Ureter (tissue), 1 donor: ENCODE data around the gene FAM149B1. TPM values are rescaled to one million over a fixed set of nuclear protein-coding genes. Genes with fewer than 3 reads are reported as not detected.
"Not testable (repeated sequence)": the region's sequence is repeated elsewhere in the genome, so short reads cannot be mapped to it uniquely, and the experiment has no call there.

Source experiments
- DNase-seq: peaks from one replicate; pipeline ENCODE4 v3.0.0-alpha.2; 2020; ENCODE audit warnings: low spot score
- total RNA-seq: library from RNA; stranded (reverse); gene quantifications from one replicate; pipeline ENCODE4 v1.2.4, GENCODE V29; 2023
- donor health status: DM: yes; HTN: yes; CAD: no.

Gene FAM149B1
- 32.9 TPM for total RNA-seq

DNA sequence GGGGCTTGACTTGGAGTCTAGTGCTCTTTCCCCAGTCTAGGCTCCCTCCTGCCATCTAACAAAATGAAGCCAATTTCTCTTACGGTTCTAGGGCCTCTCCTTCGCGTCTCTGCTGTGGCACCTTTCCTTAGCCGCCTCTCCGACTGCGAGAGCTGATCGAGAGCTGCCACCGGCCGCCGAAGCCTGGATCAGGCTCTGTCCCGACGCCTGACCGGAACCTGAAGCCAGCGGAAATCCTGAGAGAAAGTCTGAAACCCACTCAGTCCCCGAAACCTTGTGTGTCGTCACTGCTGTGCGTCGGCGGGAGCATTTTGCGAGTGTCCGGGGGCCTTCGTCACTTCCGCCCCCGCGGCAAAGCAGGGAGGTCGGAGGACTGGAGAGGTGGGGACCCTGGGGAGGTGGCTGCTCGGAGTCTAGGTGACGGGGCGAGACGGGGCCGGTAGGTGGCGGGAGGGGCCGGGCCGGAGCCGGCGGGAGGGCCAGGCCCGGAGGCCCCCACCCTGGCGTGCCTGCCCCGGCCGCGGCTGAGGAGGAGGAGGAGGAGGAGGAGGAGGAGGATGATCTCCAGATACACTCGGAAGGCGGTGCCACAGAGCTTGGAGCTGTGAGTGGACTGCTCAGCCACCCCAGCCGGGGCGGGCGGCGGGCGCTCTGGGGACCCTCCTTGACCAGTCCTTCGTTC, at the start of gene FAM149B1, which contains the start of gene ECD:
FAM149B1 (plus strand) TSS at position 337 of the 682 bp plus-strand sequence; CDS start at position 558, 221 bp downstream.
ECD (minus strand) TSS at position 226 of the 682 bp plus-strand sequence. CDS start 4,071 bp downstream, outside the sequence.
- DNase-seq, result peak; percentile 95

DNA sequence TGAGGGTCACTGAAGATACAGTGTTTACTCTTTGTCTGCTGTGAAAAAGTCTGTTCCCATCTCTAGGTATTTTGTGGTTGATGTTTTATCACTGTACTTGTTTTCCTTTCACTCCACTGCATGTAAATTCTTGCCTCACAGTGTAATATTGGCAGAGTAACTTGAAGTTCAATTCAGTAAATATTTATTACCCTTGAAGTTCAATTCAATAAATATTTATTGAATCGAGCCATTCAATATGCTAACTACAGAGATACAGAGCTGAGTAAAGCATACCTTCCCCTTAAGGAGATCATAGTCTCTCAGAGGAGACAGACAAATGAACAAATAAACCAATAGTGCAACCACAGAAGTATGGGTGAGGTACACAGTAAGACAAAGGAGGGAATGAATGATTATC, 48.5 kb upstream of the FAM149B1 start:
- DNase-seq, result no peak

DNA sequence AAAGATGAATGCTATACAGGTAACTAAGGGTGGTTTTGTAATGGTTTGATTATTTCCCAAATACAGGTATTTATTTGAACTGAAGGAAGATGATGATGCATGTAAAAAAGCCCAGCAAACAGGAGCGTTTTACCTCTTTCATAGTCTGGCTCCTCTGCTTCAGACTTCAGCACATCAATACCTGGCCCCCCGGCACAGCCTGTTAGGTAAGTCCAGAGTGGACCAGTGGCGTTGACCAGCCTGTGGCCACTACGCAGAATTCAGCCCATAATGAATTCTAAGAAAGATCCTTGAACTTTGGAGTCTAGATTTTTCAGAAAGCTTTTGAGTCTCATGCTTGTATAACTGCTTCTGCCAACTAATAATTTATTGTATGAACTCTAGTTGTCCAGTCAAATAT, 48.0 kb upstream of the FAM149B1 start:
- no peak for DNase-seq

- no peak for DNase-seq
These were observed 41.6 kb upstream of the FAM149B1 start for GRCh38 chr10:73126343-73126742.

- no peak for DNase-seq
These were observed 36.6 kb upstream of the FAM149B1 start for GRCh38 chr10:73131301-73131700.

DNA sequence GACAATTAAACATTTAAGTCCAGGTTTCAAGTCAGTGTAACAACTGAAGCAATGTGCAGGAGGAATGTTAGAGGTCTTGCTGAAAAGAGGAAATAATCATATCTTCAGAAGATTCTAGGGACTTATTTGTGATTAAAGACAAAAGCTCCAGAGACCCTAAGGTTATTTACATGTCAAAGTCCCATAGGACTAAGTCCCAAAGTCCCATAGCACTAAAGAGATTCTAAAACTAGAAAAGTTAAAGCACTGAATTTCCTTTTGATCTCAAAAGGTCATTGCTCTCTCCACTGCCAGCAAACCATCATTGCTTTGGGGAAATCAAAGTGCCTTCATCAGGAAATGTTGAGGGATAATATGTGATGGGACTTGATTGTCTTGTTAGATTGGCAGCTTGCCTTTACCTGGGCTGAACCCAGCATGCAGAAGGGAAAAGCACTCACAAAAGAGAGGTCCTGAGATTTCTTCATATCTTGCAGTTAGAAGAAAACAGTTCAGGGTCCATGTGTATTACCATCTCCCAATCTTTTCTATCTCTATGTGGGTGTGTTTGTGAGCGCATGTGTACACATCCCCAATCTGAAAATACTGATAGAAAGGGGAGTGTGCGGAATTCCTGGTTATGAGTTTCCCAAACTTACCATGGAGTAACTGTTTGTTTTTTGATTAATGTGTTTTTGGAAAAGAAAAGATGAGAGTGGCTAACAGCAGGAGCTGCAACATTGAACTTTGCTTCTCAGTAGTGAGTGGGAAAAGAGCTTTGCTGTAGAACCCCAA, 35.8 kb upstream of the FAM149B1 start:
- DNase-seq, result no peak

DNA sequence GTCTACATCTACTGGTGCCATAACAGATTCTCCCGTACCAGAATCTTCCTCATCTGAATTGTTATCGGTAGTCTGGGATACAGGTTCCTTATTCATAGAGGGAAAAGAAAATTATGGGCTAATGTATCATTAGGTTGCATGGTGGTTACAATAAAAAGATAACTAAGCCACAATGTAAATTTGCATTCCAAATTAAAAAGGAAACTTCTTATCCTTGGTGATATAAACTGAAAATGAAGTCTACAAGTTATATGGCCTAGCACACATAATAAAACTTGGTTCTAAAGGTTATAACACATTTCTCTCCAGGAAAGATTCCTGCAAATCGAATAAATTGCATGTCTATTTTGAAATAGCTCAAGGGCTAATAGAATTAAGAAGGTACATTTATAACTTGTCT, 33.2 kb upstream of the FAM149B1 start:
- no peak for DNase-seq

- no peak for DNase-seq
These were observed 31.3 kb upstream of the FAM149B1 start for GRCh38 chr10:73136627-73137026.

- no peak for DNase-seq
These were observed 28.7 kb upstream of the FAM149B1 start for GRCh38 chr10:73139251-73139650.

DNA sequence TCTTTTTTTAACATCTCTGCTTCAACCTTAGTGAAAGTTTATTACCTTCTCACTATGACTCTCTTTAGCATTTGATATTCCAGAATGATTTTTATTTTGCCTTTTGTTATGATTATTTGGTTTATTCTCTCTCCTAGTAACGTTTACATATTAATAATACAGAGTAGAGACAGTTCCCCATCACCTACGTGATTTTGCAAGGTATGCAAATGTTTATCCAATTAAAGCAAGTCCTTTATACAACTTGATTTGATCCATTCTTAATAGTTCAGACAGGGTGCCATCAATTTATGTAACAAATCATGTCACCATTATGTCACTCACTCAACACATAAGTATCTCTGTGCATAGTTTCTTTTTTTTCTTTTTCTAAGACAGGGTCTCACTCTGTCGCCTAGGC, 26.3 kb upstream of the FAM149B1 start:
- DNase-seq, result no peak

GRCh38 chr10:73150633-73151413, 17.1 kb upstream of the FAM149B1 start:
- DNase-seq, result not testable (repeated sequence)

DNA sequence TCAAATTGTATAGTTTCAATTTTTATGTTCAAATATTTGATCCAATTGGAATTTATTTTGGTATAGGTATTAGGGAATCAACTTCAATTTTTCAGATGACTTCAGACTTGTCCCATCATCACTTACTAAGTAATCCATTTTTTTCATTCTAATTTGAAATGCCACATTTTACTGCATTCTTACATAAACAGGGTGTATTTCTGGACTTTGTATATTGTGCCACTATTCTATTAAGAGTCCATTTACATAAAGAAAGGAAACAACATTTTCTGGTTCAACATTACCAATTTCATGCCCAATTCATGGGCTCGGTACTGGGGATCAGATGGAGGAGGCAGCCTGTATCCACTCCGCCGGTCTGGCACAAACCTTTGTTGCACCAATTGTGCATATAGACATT, 15.9 kb upstream of the FAM149B1 start:
- DNase-seq, result no peak

- DNase-seq, result no peak
These were observed 11.9 kb upstream of the FAM149B1 start for GRCh38 chr10:73156054-73156453.

DNA sequence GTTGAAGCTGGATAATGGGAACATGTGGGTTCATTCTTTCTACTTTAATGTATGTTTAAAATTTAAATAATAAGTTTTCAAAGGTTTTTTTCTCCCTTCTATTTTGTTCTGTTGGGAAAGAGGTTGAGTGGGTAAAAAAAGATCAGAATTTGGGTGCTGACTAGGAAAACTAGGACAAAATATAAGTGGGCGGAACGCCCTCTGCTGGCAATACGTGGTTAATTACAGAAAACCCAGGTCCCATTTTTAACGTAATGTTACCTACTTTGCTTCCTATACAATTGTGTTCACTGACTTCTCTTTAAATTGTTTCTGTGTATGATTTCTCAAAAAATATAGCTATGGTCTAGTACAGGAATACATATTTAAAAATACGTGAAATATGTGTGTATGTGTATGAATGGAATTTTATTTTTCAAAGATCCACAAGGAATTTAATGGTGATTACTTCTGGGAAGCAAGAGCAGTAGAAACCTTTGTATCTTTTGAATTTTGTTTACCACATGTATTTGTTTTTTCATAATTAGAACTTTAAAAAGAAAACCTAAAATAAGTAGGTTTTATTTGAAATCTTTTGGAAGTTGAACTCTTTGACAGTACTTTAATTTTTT, 8.8 kb upstream of the FAM149B1 start:
- peak; percentile 52 for DNase-seq

DNA sequence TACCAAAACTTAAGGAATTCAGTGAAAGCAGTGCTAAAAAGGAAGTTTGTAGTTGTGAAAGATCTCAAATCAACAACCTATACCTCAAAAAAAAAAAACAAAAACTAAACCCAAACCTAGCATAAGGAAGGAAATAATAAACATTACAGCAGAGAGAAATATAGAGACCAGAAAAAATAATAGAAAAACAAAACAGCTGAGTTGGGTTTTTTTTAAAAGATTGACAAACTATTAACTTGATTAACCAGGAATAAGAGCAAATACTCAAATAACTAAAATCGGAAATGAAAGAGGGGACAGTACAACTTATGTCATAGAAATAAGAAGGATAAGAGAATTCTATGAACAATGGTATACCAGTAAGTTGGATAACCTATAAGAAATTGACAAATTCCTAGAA, 6.8 kb upstream of the FAM149B1 start:
- DNase-seq, result no peak

GRCh38 chr10:73161662-73162061, 6.3 kb upstream of the FAM149B1 start:
- DNase-seq, result no peak

DNA sequence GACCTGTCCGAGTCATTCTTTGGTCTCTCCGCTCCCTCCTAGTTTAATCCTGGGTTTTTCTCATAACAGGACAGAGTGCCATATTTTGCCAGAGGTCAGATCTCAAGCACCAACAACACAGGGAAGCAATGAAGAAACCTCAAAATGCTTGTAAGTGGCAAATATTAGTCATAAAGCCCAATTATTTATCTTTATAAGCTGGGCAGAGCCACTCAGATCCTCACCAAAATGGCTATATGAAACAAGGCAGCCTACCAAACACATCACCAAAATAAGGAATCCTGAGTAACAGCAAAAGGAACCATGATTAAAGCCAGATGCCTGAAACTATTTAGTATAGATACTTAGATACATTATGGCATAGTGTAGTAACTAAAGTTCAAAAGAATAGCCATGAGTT, 4.8 kb upstream of the FAM149B1 start:
- no peak for DNase-seq

DNA sequence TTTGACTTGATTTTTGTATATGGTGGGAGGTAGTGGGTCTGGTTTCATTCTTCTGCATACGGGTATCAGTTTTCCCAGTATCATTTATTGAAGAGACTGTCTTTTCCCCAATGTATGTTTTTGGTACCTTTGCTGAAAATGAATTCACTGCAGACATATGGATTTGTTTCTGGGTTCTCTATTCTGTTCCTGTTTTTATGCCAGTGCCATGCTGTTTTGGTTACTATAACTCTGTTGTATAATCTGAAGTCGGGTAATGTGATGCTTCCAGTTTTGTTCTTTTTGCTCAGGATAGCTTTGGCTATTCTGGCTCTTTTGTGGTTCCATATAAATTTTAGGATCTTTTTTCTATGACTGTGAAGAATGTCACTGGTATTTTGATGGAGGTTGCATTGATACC, 947 bp upstream of the FAM149B1 start:
- DNase-seq, result no peak

GRCh38 chr10:73167458-73167782, 499 bp upstream of the FAM149B1 start:
- DNase-seq, result no peak

DNA sequence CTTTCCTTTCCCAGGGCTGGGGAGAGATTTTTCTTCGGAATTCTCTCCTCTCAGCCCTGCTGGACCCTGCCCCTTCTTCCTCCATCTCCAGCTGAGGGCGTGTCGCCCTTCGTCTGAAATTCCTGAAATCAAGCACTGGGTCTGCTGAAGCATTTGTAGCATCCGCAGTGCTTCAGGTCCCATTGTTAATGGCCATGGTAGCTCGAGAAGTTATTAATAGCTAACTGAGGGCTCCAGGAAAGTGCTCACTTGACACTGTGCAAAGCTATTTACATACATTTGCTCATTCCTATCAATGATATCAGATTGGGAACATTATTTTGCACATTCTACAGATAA, 515 bp downstream of the FAM149B1 start:
- no peak for DNase-seq

DNA sequence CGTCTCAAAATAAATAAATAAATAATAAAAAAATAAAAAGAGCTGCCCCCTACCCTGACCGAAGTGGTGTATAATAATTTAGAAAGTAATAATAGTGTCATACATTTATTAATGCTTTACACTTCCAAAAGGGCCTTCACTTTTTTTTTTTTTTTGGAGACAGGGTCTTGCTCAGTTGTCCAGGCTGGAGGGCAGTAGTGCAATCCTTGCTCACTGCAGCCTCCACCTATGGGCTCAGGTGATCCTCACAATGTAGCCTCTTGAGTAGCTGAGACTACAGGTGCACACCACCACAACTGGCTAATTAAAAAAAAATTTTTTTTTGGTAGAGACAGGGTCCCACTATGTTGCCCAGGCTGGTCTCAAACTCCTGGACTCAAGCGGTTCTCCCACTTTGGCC, 1.4 kb downstream of the FAM149B1 start:
- DNase-seq, result no peak

DNA sequence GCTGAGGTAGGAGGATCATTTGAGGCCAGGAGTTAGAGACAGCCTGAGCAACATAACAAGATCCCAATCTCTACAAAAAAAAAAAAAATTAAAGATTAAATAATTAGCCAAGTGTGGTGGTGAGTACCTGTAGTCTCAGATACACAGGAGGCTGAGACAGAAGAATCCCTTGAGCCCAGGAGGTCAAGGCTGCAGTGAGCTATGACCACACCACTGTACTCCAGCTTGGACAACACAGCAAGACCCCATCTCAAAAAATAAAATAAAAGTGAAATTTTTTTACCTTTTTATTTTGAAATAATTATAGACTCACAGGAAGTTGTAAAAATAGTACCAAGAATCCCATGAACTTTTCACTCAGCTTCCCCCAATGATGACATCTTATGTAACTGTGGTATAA, 4.9 kb downstream of the FAM149B1 start:
- no peak for DNase-seq
